Activated gamma-delta T cell treated with anti-CD3 and anti-CD28 coated beads, Interleukin-2, amount 50 U/mL, for 16 hours (primary cell): ENCODE measurements around the gene SAP130.

Experiments used
- DNase-seq: peaks from one replicate; pipeline ENCODE4 v3.0.0-alpha.2; 2020; ENCODE audit warnings: low read depth

SAP130 gene

DNA sequence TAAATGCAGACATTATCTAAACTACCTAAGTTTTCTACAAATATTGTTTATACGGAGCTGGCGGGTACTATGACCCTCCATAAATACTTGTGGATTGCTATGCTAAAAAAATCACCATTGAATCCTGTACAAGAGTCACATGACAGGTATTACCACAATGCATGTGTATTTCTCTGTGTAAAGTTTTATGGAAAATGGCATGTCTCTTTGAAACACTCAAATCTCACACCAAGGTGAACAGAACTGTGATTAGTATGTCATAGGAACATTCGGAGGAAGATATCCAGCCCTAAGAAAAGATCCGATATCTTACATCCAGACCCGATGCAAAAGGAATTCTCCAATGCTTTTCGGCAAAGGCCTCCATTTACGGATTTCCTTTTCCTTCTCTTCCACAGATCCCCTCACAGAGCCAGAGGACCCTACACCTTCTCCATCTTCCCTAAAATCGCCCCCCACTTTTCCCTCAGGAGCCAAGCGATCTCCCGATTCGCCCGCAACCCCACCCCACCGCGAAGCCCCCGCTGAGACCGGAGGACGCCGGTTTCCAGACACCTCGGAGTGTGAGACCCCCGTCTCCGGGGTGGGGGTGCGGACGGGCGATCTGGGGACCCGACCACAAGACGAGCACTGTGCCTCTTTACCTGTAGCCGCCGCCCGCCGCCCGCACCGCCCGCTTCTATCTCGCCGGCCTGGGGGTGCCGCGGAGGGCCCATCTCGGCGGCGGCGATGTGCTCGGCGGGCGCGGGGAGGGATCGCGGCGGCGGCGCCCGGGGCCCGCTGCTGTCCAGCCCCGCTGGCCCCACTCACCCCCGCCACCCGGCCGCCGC lies 1.2 kb downstream of the SAP130 start:
- DNase-seq = no peak

- no peak for DNase-seq
Observed at GRCh38 chr2:128024816-128025215, 3.0 kb downstream of the SAP130 start.

DNA sequence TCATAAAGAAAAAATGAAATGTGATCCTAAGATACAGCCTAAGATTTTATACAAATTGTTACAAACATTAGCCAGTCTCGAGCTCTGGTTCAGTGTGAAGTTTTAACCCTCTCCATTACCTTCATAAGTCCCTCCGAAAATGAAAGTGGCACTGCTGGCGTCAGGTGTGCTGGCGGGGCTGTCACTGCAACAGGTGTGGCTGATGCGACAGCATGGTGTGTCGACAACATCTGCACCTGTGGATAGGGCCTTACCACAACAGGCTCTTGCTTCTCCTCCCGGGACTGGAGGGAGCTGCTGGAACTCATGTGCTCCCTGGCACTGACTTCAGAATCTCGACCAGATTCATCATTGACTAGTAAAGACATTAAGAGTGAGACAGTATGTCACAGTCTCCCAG lies 10.3 kb downstream of the SAP130 start:
- no peak for DNase-seq

DNA sequence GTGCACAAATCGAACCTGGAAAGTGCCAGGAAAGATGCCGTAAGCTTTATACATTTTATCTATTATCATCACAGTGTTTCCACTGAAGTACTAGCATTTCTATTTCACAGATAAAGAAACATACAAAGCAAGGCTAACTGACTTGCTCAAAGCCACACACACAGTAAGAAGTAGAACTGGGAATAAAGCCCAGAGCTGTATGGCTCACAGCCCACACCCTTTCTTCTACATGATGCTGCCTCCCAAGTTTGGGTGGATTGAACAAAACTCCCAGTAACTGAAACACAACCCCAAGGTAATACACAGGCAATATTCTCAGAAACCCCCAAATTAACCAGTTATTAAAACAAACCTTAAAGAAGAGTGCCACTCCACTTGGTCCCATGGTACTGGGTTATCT lies 11.2 kb downstream of the SAP130 start:
- DNase-seq = no peak

DNA sequence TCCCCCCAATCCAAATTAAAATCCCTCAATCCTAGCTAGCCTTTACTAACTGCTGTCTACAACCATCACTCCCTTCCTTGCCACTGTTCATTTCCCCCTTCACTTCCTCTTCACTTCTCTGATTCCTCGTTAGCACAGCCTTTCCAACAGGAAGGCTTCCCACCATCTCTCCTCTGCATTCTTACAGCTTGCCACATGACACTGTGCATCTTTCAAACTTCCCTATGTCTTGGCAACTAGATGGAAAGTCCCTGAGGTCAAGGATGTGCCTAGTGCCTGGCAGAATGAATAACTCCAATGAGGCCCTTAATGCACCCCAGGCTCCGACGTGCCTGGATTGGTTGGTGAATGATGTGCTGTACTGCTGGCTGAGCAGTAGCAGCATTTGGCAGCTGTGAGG lies 15.2 kb downstream of the SAP130 start:
- no peak for DNase-seq

DNA sequence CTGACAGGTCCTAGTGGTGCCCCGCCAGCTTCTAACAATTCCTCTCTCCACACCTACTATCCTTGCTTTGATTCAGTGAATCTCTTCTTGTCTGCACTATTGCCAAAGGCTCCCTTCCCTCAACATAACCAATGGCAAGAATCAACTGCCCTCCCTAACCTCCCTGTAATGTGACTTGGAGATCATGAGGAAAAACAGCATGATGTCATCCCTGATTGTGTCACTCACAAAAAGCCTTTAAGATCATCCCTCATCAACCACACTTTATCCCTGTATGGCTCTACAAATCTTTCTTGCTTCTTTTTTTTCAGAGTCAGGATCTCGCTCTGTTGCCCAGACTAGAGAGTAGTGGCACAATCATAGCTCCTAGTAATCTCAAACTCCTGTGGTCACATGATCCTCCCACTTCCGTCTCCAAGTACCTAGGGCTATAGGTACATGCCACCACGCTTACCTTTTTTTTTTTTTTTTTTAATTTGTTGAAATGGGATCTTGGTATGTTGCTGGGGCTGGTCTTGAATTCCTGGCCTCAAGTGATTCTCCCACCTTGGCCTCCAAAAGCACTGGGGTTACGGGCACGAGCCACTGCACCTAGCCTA lies 19.7 kb downstream of the SAP130 start:
- DNase-seq = no peak

- no peak for DNase-seq
Observed at GRCh38 chr2:128004509-128004908, 23.4 kb downstream of the SAP130 start.

DNA sequence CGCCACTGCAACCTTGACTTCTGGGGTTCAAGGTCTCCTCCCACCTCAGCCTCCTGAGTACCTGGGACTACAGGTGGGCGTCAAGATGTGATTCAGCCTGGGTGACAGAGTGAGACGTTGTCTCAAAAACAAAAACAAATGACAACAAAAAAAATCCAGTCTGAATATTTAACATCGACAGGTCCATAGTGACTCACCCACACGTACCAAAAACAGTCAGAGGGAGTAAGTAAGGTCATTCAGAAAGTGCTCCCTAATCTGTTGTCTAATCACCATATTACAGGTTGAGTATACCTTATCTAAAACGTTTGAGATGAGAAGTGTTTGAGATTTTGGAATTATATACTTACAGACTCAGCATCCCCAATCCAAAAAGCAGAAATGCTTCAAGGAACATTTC lies 24.4 kb downstream of the SAP130 start:
- no peak for DNase-seq

GRCh38 chr2:127996160-127996559 lies 31.7 kb downstream of the SAP130 start:
- no peak for DNase-seq

DNA sequence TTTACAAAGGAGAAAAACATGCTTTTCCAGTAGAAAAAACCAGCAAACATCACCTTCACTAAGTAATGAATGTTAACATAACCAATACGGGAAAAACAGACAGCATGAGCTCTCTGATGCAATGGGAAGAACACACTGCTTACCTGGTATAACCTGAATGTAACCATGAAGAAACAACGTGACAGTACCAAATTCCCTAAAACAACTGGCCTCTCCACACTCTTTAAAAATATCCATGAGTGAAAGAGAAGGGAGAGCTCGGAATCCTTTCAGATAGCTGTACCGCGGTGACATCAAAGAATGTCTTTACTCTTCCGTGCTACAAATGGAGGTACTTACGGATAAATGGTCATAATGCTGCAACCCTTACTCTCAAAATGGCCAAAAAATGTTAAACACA lies 32.1 kb downstream of the SAP130 start:
- DNase-seq = no peak

GRCh38 chr2:127993659-127994058 lies 34.2 kb downstream of the SAP130 start:
- DNase-seq = no peak

GRCh38 chr2:127991742-127992141 lies 36.1 kb downstream of the SAP130 start:
- no peak for DNase-seq

- no peak for DNase-seq
Observed at GRCh38 chr2:127986548-127987079, 41.2 kb downstream of the SAP130 start.

- DNase-seq = no peak
Observed at GRCh38 chr2:127985735-127986134, 42.1 kb downstream of the SAP130 start.

- no peak for DNase-seq
Observed at GRCh38 chr2:127985026-127985734, 42.7 kb downstream of the SAP130 start.

DNA sequence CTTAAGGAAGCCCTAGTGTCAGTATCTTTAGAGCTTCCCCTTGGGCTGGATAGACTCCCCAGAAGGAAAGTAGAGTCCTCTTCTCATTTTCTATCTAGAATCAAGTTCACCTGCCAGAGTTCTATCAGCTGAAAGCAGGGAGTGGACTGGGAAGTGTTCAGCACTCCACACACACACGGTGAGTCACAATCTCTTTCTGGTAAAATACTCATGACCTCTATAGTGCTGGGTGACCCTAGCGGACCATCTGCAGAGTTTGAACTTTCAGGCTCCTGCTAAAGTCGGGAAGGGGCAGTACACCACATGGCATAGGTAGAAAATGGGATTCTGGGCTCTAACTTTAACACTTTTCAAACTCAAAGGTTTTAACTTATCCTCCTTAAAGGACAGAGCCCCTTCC lies 43.3 kb downstream of the SAP130 start:
- no peak for DNase-seq

DNA sequence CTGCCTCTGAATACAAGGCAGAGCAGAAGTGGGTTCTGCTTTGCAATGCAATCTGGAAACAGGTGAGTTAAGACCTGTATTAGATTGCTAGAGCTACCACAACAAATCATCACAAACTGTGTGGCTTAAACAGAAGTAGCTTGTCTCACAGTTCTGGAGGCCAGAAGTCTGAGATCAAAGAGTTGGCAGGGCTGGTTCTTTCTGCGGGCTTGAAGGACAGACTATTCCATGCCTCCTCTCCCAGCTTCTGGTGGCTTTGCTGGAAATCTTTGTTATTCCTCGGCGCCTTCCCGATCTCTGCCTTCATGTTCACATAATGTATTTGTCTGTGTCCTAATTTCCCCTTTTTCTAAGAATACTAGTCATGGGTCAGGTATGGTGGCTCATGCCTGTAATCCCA lies 58.4 kb downstream of the SAP130 start:
- DNase-seq = no peak

DNA sequence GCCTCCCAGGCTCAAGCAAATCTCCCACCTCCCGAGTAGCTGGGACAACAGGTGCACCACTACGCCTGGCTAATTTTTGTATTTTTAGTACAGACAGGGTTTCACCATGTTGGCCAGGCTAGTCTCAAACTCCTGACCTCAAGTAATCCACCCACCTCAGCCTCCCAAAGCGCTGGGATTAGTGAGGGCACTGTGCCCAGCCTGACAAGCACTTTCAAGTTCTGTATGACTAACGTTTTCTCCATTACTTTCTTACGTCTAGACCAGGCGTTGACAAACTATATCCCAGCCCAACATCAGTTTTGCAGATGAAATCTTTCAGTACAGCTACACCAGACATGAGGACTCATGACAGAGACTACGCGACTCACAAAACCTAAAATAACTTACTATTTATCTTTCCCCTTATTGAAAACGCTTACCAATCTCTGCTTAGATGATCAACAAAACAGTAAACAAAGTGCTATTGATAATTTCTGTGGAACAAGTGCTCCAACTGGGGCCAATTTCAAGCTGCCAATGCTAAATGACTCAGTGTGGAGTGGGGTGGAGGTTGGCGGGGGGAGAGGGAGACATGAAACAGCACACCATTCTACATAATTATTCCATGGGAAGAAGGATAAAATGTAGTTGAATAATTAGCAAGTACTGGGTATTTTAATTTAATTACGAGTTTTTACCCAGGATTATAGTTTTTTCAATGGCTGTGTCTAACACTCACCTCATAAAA lies 59.1 kb downstream of the SAP130 start:
- no peak for DNase-seq

DNA sequence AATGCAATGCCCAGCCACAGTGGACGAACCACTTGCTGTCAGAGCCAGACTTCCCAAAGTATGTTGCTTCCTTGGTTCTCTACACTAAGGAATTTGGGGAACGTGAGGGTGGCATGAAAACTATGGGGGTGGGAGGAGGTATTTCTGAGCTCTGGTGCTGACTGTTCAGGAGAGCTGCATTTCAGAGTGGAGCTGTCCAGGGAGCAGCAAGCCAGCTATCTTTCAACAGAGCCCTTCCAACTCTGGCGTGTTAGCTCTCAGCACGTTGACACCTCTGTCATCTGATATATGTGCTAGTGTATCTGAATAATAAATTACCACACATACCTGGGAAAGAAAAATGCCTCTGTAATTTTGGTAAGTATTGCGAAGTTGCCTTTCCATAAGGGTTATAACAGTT lies 66.1 kb downstream of the SAP130 start:
- DNase-seq = no peak

DNA sequence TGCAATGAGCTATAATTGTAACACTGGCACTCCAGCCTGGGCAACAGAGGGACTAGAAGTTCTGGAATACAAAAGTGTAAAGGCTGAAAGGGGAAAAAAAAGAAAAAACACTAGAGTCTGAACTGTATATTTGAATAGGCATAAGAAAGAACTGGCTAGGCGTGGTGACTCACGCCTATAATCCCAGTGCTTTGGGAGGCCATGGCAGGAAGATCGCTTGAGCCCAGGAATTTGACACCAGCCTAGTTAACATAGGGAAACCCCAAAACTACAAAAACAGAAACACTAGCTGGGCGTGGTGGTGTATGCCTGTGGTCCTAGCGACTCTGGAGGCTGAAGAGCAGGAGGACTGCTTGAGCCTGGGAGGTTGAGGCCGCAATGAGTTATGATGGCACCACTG lies 70.6 kb downstream of the SAP130 start:
- no peak for DNase-seq

DNA sequence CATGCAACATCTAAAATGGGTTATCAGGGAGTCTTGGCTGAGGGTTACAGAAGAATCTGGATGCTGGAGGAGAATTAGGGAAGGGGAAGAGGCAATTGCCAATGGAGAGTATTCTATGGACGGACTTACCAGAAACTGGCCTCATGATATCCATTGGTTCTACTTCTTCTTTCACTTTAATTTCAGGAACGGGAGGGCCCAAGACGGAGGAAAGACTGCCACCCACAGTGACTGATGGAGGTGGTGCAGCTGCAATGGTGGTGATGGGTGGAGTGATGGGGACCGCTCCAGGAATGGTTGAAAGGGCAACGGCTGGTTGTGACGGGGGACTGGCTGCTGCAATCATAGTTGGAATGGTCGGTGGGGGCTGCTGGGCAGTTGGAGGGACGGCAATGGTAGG lies 73.0 kb downstream of the SAP130 start:
- DNase-seq = no peak

GRCh38 chr2:127953849-127954248 lies 74.0 kb downstream of the SAP130 start:
- DNase-seq = no peak
